SH-SY5Y (cell line): ENCODE data around the gene CTNND2.

Source experiments
- GATA2 ChIP-seq: IDR thresholded peaks from 2 replicates; pipeline ENCODE4 v1.6.1; 2011; ENCODE audit warnings: mild to moderate bottlenecking, low read depth, low read length
- GATA3 ChIP-seq: IDR thresholded peaks from 2 replicates; pipeline ENCODE4 v1.6.1; 2011; ENCODE audit warnings: low read depth, mild to moderate bottlenecking, low read length, moderate library complexity

DNA sequence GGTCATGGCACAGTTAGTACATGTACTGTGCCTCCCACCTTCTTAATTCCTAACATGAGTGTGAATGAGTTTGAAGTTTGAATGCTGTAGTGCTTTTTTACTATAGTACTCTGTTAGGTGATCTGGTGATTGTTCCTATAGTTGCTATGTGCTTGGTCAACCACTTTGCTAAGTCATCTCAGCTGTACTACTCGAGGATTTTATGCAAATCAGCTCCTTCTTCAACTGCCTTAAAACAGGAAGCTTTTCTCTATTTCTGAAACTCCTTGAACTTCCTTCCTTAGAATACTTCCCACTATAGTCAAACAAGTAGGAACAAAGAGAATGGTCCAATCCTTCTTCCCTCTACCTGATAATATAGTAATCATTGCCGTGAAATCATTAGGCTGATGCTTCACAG lies 219.6 kb downstream of the CTNND2 start:
- TF ChIP-seq GATA2 (no peak), GATA3 (no peak)
